ENCODE data around the gene SLIT3.
"Not testable (repeated sequence)": the region's sequence is repeated elsewhere in the genome, so short reads cannot be mapped to it uniquely, and the experiment has no call there.

Gene SLIT3

GRCh38 chr5:168749391-168750100 lies 551.4 kb downstream of the SLIT3 start:
- no peak for DNase-seq

GRCh38 chr5:168747987-168748777 lies 552.8 kb downstream of the SLIT3 start:
- DNase-seq: no peak

DNA sequence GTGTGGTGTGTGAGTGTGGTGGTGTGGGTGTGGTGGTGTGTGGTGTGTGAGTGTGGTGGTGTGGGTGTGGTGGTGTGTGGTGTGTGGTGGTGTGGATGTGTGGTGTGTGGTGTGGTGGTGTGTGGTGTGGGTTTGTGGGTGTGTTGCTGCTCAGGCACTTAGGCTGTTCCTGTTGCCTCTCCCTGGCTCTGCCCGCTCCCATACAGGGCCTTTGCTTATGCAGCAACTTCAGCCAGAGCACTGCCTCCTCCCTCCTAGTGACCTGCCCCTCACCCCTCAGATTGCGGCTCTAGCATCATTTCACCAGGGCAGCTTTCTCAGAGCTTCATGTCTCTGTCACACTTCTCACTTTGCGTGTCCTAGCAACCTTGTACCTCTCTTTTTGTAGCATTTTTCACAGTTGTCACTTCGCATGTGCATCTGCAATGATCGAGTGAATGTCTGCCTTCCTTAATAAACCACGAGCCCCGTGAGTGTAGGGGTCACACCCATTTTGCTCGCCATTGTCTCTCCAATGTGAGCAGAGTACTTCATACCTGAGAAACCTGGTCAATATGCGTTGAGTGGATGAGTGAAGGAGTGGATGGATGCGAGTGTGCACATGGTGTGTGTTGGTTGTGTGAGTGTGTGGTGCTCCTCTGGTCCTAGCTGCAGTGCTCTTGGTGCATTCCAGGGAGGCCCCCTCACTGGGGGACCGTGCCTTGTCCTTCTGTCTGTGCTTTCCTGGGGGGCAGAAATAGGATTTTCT lies 553.9 kb downstream of the SLIT3 start:
- no peak for DNase-seq

- DNase-seq: not testable (repeated sequence)
These were observed 554.6 kb downstream of the SLIT3 start for GRCh38 chr5:168746126-168746892.

DNA sequence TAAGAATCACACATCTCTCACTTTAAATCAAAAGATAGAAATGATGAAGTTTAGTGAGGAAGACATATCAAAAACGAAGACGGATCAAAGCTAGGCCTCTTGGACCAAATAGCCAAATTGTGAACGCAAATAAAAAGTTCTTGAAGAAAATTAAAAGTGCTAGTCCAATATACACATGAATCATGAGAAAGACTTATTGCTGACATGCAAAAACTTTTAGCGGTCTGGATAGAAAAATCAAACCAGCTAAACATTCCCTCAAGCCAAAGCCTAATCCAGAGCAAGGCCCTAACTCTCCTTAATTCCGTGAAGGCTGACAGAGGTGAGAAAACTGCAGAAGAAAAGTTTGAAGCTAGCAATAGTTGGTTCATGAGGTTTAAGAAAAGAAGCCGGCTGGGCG lies 557.3 kb downstream of the SLIT3 start:
- no peak for DNase-seq

DNA sequence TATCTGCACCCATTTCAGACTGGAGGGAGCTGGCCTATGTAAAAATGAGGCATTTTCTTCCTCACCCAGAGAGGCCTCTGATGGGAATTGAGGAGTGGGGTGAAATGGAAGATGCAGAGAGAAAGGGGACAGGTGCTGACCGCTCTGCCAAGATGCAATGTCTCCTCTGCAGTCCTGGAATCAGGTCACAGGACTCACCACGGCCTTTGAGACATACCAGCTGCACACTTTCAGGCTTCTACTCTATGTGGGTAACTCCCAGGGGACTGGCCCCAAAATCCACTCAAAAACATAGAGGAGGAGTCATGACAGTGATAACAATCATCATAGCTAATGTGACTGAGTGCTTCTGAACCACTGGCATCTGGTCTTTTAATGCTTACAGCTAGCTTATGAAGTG lies 558.6 kb downstream of the SLIT3 start:
- not testable (repeated sequence) for DNase-seq

GRCh38 chr5:168740811-168741213 lies 560.1 kb downstream of the SLIT3 start:
- no peak for DNase-seq

DNA sequence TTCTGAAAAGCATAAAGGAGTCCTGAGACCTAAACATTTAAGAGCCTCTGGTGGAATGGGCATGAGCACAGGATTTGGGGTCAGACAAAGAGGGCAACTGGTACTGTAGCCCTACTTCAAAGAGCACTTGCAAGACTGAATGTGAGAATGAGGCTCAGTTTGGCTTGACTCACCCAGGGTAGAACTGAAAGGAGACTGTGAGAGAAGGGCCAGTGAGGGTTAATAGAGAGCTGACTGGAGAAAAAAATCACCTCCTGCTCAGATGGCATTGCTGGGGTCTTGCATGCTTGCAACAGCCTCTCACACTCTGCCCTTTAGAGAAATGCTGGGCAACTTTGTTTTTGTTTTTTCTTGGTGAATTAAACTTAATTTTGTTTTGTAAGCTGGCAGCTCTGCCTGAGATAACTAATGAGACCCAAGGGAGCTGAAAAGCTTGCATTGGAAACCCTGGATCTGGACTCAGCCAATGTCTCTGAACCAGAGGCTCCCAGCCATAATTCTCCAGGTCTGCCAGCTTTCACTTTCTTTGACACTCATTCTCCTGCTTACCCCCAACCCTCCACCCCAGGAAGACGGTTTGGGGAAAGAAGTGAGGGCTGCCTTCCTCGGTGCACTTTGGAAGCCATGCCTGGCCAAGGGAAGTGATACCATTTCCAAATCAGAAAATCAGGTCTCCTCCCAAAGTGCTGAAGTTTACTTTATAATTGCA lies 560.7 kb downstream of the SLIT3 start:
- no peak for DNase-seq

DNA sequence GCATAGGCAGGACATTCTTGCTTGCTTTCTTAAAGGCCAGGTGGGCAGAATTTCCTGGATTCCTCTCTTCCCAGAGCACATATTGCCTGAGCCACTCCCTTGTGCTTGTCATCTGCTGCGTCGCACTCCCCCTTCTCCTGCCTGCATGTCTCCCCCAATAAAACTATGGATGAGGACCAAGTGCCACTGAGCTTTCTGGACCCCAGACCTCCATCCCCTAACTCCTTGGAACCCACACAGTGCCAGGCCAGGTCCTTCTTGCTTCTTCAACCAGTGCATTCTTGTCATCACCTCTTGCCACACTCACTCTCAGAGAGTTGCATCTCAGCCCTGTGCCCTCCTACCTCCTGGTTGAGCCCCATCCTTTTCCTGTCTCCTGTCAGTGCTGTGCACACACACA lies 563.9 kb downstream of the SLIT3 start:
- no peak for DNase-seq

DNA sequence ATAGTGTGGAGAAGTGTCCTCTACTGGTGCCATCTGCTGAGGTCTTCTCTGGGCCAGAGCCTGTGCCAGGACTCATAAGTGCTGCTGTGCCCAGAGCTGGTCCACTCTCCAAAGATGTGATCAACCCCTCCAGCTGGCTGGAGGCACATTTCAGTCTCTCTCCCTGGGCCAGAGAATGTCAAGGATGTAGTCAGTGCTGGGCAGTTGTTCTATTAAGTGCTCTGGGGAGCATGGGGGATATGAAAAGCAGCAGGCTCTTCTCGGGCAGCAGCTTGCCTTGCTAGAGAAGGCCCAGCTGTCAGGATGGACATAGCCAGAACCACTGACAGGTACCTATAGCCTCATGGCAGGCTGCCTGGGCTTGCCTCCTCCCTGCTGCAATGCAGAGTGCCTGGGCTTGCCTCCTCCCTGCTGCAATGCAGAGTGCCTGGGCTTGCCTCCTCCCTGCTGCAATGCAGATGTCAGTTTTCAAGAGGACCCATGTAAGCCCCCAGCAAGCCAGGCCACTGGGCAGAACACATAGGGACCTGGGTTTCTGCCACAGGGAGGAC lies 564.6 kb downstream of the SLIT3 start:
- no peak for DNase-seq

GRCh38 chr5:168734620-168735300 lies 566.2 kb downstream of the SLIT3 start:
- no peak for DNase-seq

GRCh38 chr5:168734119-168734518 lies 566.8 kb downstream of the SLIT3 start:
- no peak for DNase-seq

DNA sequence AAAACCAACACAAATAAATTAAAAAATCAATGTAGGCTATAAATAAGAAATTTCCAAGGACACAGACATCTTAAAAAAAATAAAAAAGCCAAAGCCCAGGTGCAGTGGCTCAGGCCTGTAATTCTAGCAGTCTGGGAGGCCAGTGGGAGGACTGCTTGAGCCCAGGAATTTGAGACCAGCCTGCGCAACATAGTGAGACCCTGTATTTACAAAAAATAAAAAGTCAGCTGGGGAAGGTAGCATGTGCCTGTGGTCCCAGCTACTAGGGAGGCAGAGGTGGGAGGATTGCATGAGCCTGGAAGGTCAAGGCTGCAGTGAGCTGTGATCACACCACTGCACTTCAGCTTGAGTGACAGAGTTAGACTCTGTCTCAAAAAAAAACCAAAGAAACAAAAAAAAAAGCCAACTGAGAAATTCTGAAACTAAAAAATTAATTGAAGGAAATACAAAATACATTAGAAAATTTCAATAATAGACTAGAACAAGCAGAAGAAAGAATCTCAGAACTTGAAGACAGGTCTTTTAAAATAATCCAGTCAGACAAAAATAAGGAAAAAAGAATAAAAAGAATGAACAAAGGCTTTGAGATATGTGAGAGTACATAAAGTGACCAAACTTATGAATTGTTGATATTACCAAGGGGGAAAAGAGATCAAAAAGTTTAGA lies 572.3 kb downstream of the SLIT3 start:
- no peak for DNase-seq

GRCh38 chr5:168727547-168727946 lies 573.4 kb downstream of the SLIT3 start:
- DNase-seq: no peak

DNA sequence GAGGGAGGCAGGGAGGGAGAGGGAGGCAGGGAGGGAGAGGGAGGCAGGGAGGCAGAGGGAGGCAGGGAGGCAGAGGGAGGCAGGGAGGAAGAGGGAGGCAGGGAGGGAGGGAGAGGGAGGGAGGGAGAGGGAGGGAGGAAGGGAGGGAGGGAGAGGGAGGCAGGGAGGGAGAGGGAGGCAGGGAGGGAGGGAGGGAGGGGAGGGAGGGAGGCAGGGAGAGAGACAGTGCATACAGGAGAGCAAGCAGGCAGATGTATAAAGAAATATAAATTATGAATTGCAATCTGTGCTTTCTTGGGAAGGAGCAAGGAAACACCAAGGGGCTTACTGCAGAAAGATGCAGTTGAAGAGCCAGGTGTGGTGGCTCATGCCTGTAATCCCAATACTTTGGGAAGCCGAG lies 574.6 kb downstream of the SLIT3 start:
- DNase-seq: no peak

DNA sequence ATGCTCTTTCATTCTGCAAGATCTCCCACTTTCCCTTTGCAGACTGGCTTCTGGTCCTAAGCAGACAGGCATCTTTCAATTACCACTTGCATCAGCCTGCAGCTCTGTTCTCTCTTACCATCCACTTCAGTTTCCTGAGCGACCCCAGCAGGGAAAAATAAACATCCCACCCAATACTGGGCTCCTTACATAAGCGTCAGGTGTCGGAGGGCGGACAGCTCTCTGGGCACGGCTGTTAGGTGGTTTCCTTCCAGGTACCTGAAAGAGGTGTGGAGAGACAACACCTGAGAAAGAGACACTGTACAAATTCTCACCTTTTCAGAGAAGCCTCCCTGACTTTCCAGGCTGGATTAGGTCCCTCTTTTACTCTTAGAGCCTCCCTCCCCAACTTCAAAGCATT lies 576.7 kb downstream of the SLIT3 start:
- no peak for DNase-seq

GRCh38 chr5:168723037-168723436 lies 577.9 kb downstream of the SLIT3 start:
- no peak for DNase-seq

DNA sequence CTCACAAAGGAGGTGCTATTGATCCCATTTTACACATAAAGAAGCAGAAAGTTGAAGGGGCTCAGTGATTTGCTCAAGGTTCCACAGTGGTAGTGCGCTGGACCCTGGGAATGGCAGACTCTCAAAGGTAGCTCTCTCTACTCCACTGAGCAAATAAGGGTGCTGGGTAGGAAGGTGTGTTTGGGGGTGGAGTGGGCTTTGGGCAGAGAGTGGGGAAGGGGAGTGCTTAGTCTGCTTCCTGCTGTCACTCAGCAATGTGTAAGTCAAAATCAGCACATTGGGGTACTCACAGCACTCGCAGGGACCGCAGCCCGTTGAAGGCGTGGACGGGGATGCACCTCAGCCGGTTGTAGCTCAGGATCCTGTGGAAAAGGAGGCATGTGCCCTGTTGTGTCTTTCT lies 579.0 kb downstream of the SLIT3 start:
- no peak for DNase-seq

GRCh38 chr5:168721002-168721753 lies 579.8 kb downstream of the SLIT3 start:
- DNase-seq: no peak

DNA sequence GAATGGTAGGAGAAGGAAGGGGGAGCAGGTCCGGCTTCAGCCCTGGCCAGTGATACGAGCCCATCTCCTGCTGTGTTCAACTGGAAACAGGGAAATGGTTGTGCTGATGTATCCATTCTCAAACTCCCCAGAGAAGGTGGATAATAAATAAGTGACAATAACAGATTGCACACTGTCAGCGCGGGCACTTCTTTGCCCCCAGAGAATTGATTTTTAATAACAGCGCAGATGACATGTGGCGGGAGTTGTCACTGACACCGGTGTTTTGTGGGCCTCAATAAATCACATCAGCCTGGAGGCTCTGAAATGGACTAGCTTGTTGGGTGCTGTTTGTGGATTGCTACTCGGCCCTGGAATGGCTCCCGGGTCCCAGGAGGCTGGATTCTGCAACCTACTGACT lies 580.4 kb downstream of the SLIT3 start:
- no peak for DNase-seq

Data from stimulated activated naive CD4-positive, alpha-beta T cell (primary cell).